ENCODE measurements around the gene TUBGCP6.

The TUBGCP6 gene

DNA sequence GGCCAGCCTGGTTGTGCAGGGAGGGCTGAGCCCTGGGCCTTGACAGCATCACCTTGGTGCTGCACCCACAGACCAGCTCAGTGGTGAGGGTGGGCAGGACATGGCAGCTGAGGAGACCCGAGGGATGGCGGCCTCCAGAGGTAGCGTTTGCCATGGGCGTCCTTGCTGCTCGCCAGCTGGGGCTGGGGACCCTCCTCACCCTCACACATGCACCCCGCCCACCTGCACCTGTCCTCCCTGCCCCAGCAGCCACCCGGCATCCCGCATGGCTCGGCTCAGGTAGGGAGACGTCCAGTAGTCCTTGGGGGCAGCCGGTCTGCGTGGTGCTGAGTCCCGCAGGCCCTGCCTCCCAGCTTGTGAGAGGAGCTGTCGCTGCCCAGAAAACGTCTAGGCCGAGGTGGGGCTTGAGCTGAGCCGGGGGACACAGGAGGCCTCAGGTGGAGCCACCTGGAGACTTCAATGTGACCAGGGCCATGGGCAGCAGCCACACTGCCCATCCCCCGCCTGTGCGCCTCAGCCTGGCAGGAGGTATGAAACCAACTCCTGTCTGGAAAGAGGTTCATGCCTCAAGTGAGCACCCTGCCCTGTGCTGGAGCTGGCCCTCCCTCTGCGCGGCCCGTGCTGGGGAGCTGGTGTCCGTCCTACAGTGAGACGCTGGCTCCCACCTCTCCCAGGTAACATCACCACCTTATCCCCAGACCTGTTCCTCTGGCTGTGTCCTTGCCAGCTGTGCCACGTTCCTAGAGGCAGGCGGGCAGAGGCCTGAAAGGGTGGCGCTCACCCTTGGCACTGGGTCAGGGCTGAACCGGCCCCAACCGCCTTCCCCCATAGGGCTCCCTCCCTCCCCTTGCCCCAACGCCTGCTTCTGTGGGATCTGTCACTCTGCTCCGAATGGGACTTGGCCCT is 62.4 kb downstream of the TUBGCP6 start:
- no peak overlapping the region for H3K4me3 ChIP-seq (ENCODE audit: low read length)
- no peak for TF ChIP-seq ZNF274 (IDR thresholded peaks at IDR 0.05; ENCODE audit: low read depth, low read length)

DNA sequence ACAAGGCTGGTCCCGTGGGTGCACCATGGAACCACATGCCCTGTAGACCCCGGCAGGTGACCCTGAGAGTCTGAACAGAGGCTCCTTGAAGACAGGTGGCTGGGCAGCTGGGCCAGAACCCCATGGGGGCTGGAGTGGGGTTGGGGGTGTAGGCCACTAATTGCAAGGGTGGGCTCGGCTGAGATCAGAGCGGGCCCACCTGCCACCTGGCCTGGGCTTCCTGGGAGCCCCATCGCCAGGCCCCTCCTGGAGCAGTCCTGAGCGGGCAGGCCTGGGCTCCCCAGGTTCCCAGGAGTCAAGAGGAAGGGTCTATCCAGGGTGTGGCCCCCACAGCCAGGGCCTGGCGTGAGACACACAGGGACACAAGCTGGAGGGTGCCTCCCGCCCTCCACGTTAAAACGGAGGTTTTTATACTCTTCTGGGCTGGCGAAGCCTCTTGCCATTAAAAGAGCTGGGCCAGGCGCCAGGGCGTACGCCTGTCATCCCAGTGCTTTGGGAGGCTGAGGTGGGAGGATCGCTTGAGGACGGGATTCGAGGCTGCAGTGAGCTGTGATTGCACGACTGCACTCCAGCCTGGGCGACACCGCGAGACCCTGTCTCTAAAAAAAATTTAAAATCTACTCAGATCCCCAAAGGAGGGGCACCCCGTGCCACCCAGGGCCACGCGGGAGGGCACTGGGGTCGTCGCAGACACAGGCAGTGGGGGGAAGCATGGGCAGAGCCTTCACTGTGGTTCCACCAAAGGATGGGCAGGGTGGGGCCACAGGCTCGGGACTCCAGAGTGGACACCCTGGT is 63.9 kb downstream of the TUBGCP6 start:
- no peak for TF ChIP-seq ZNF274 (IDR thresholded peaks at IDR 0.05; ENCODE audit: low read depth, low read length)
- no peak overlapping the region for H3K4me3 ChIP-seq (ENCODE audit: low read length)

GRCh38 chr22:50179937-50180726 is 64.7 kb downstream of the TUBGCP6 start:
- no peak for TF ChIP-seq ZNF274 (IDR thresholded peaks at IDR 0.05; ENCODE audit: low read depth, low read length)
- no peak overlapping the region for H3K4me3 ChIP-seq (ENCODE audit: low read length)

GRCh38 chr22:50178871-50179869 is 65.7 kb downstream of the TUBGCP6 start:
- no peak overlapping the region for H3K4me3 ChIP-seq (ENCODE audit: low read length)
- no peak for TF ChIP-seq ZNF274 (IDR thresholded peaks at IDR 0.05; ENCODE audit: low read depth, low read length)

GRCh38 chr22:50178471-50178864 is 66.4 kb downstream of the TUBGCP6 start:
- no peak overlapping the region for H3K4me3 ChIP-seq (ENCODE audit: low read length)
- no peak for TF ChIP-seq ZNF274 (IDR thresholded peaks at IDR 0.05; ENCODE audit: low read depth, low read length)

DNA sequence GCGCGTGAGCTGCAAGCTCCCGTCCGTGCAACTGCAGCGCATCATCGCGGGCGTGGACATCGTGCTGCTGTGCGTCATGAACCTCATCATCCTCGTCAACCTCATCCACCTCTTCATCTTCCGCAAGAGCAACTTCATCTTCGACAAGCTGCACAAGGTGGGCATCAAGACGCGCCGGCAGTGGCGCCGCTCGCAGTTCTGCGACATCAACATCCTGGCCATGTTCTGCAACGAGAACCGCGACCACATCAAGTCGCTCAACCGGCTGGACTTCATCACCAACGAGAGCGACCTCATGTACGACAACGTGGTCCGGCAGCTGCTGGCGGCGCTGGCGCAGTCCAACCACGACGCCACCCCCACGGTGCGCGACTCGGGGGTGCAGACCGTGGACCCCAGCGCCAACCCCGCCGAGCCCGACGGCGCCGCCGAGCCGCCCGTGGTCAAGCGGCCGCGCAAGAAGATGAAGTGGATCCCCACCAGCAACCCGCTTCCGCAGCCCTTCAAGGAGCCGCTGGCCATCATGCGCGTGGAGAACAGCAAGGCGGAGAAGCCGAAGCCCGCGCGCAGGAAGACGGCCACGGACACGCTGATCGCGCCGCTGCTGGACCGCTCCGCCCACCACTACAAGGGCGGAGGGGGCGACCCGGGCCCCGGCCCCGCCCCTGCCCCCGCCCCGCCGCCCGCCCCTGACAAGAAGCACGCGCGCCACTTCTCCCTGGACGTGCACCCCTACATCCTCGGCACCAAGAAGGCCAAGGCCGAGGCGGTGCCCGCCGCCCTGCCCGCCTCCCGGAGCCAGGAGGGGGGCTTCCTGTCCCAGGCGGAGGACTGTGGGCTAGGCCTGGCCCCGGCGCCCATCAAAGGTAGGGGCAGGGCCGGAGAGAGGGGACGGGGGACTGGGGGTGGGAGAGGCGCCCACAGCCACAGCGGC is 67.0 kb downstream of the TUBGCP6 start:
- H3K4me3 ChIP-seq (ENCODE audit: low read length), result no peak overlapping the region
- no peak for TF ChIP-seq ZNF274 (IDR thresholded peaks at IDR 0.05; ENCODE audit: low read depth, low read length)

DNA sequence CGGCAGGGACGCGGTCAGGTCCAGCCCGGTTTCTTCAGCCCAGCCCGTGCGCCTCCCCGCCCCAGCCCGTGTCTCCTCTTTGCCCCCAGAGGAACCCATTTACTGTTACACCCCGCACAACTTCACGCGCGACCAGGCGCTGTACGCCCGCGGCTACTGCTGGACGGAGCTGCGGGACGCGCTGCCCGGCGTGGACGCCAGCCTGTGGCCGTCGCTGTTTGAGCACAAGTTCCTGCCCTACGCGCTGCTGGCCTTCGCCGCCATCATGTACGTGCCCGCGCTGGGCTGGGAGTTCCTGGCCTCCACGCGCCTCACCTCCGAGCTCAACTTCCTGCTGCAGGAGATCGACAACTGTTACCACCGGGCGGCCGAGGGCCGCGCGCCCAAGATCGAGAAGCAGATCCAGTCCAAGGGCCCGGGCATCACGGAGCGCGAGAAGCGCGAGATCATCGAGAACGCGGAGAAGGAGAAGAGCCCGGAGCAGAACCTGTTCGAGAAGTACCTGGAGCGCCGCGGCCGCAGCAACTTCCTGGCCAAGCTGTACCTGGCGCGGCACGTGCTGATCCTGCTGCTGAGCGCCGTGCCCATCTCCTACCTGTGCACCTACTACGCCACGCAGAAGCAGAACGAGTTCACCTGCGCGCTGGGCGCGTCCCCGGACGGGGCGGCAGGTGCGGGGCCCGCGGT is 67.8 kb downstream of the TUBGCP6 start:
- H3K4me3 ChIP-seq (ENCODE audit: low read length), result no peak overlapping the region

DNA sequence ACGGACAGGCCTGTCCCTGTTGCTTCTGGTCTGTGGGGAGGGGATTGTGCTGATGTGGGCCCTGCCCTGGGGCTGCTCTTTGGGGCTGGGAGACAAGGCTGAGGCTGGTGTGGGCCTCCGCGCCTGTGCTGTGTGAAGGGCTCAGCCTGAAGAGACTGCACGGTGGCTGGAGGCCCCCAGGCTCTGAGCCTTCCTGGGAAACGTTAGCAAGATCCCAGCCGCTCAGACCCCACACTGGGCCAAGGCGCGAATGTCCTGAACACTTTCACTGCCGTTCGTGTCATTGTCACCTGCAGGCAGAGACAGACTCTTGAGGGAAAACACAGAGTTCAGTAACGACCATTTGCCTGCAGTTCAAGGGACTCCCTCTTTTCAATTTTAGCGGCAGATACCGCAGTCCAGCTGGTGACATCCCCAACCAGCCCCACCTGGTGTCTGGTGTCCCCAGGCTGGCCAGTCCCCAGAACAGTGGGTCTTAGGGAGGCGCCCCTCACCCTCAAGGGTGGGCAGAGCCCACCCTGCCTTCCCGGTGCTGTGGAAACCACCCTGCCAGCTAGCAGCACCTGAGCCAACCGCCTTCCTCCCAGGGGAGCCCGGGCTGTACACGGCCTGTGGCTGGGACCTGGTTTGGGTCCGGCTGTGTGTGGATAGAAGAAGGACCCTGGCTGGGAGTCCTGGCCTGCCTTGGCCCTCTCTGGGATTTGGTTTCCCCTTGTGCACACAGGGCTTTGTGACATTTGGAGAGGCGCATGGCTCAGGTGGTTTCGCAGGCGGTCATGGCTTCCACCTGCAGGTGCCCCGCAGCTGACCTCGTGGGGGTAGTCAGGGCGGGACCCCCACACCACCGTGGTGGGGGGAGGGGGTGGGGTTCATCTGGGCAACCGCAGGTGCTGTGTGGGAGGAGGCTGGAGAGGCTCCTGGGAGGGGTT is 68.6 kb downstream of the TUBGCP6 start:
- no peak overlapping the region for H3K4me3 ChIP-seq (ENCODE audit: low read length)
- no peak for TF ChIP-seq ZNF274 (IDR thresholded peaks at IDR 0.05; ENCODE audit: low read depth, low read length)

More for the DNA sequence above, 67.8 kb downstream of the TUBGCP6 start:
- no peak for TF ChIP-seq ZNF274 (IDR thresholded peaks at IDR 0.05; ENCODE audit: low read depth, low read length)

GRCh38 chr22:50175191-50175461 is 69.7 kb downstream of the TUBGCP6 start:
- no peak overlapping the region for H3K4me3 ChIP-seq (ENCODE audit: low read length)
- TF ChIP-seq ZNF274 (IDR thresholded peaks at IDR 0.05; ENCODE audit: low read depth, low read length), result no peak

DNA sequence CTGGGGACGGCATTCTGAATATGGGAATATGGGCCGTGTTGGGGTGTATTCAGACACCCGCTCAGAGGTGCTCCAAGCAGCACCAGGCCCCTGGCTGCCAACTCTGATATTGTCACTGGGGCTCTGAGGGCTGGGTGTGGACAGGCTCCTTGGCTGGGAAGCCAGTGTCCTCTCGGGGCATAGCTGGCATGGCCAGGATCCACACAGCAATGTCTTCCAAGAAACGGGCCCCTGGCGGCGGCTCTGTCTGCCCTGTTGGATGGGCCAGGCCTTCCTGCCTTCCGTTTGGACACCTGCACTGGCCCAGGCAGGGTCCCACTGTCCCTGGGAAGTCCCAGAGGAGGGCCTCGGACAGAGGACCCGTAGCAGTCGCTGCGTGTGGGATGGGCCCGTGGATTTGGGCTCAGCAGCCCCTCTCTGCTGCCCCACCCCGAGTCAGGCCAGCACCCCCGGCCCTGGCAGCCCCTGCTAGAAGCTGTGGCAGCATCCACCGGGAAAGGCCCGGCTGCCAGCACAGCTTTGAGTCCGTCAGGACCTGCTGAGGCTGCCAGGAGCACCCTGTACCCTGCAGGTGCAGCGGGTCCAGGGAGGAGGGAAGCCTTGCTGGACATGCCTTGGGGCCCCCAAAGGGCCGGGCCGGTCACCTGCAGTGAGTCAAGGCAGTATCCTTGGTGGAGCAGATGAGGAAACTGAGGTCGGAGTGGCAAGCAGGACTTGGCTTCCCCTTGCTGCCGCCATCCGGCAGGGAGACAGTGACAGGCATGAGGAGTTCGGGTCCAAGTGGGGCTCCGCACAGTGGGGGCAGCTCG is 70.2 kb downstream of the TUBGCP6 start:
- TF ChIP-seq ZNF274 (IDR thresholded peaks at IDR 0.05; ENCODE audit: low read depth, low read length), result no peak
- H3K4me3 ChIP-seq (ENCODE audit: low read length), result no peak overlapping the region

All from GM08714 (cell line).